Activated T-helper 17 cell treated with anti-CD3 and anti-CD28 coated beads, Interleukin-2, amount 50 U/mL, for 72 hours (primary cell): ENCODE results near the gene SSB. TPM values are rescaled to one million over a fixed set of nuclear protein-coding genes. Genes with fewer than 3 reads are reported as not detected.

Experiments
- total RNA-seq, 2 donors: library from RNA; stranded (reverse); gene quantifications; one replicate each; pipeline ENCODE4 v1.2.3, GENCODE V29; 2022

The SSB gene
- total RNA-seq, 2 donors from 2014 or later, result 39.5 to 112 TPM

Other genes starting within 250 kb of the SSB start
- 10 to 100 TPM; 59.6 to 60.2 TPM for gene FASTKD1, start 225.0 kb upstream of the SSB start, total RNA-seq
- 10 to 100 TPM; 53.0 to 60.3 TPM for gene PPIG, start 214.5 kb upstream of the SSB start, total RNA-seq
- not detected for gene CFAP210, start 104.5 kb upstream of the SSB start, total RNA-seq
- 1 to 10 TPM; 2.9 to 4.3 TPM for gene PHOSPHO2, start 104.4 kb upstream of the SSB start, total RNA-seq
- gene KLHL23, start 65.0 kb upstream of the SSB start, total RNA-seq, result 10 to 100 TPM in 1 of 2 donors, 1 to 10 TPM in 1; 3.2 to 10.4 TPM
- 10 to 100 TPM; 54.4 to 78.7 TPM for gene METTL5, start 26.0 kb downstream of the SSB start, total RNA-seq
- gene UBR3, start 28.6 kb downstream of the SSB start, total RNA-seq, result 10 to 100 TPM; 28.6 to 32.7 TPM